Transverse colon (tissue), 4 donors: ENCODE results near the gene PLIN4. TPM values are rescaled to one million over a fixed set of nuclear protein-coding genes. Genes with fewer than 3 reads are reported as not detected.

Source experiments
- DNase-seq: peaks from one replicate; pipeline ENCODE4 v3.0.0-alpha.2; 2019
- H3K27ac ChIP-seq, 4 donors: fragments of 200-600 bp; sonication (generic); 2 replicates each; pipeline ENCODE4 v1.5.1; 2016 to 2018; ENCODE audit warnings: inconsistent platforms in 4 of 4
- H3K27me3 ChIP-seq: fragments of 200-600 bp; sonication (generic); 2 replicates; pipeline ENCODE4 v1.5.1; 2017; ENCODE audit warnings: inconsistent platforms
- H3K36me3 ChIP-seq, 4 donors: fragments of 200-600 bp; sonication (generic); 2 replicates each; pipeline ENCODE4 v1.5.1; 2017 to 2019; ENCODE audit warnings: inconsistent platforms in 4 of 4
- H3K4me1 ChIP-seq, 4 donors: fragments of 200-600 bp; sonication (generic); 2 replicates each; pipeline ENCODE4 v1.5.1; 2017 to 2020; ENCODE audit warnings: inconsistent platforms in 4 of 4
- H3K4me3 ChIP-seq, 4 donors: fragments of 200-600 bp; sonication (generic); 1 replicate in 1 of 4; 2 replicates in 3 of 4; pipeline versions ENCODE4 v1.5.1 to v1.6.1; 2017 to 2019; ENCODE audit warnings: inconsistent platforms in 4 of 4
- H3K9me3 ChIP-seq, 2 donors: fragments of 200-600 bp; sonication (generic); 2 replicates each; pipeline ENCODE4 v1.5.1; 2017 to 2019; ENCODE audit warnings: inconsistent platforms in 2 of 2
- EP300 ChIP-seq: sonication (generic); formaldehyde crosslinking; IDR thresholded peaks from one replicate; pipeline ENCODE4 v1.6.1; 2017; ENCODE audit warnings: antibody characterized with exemption, low read depth
- POLR2A ChIP-seq: fragments of 450-650 bp; IDR thresholded peaks from one replicate; pipeline ENCODE4 v1.6.1; 2016; ENCODE audit warnings: antibody characterized with exemption, mild to moderate bottlenecking, moderate library complexity
- POLR2AphosphoS5 ChIP-seq, 3 donors: sonication (generic); formaldehyde crosslinking; IDR thresholded peaks; one replicate each; pipeline ENCODE4 v1.6.1; 2016; ENCODE audit warnings: antibody characterized with exemption in 3 of 3
- WGBS, 2 donors: methylation state at CpG; one replicate each; pipeline ENCODE4 v1.1.5; 2018; ENCODE audit warnings: low coverage in 1 of 2; 5-methylcytosine and 5-hydroxymethylcytosine counted together
- in situ Hi-C, 4 donors: fragments of 200-750 bp; cut with MboI; loops; one replicate each; pipeline versions ENCODE4 v1.15.0 to v1.15.1; 2017; ENCODE audit warnings: low sequenced_read_pairs in 3 of 4, low pct_ligation_motif_present in 1 of 4, low pct_unique_long_range_greater_than_20kb in 1 of 4
- intact Hi-C: fragments of 100-400 bp; cut with DNase I; formaldehyde crosslinking; loops from one replicate; pipeline ENCODE4 v1.15.1; 2023; ENCODE audit warnings: low total_unique reads
- total RNA-seq, 4 donors: library from RNA; depleted of rRNA; stranded (reverse); fragments of >200 nt; gene quantifications; one replicate each; pipeline ENCODE4 v1.1.0, GENCODE V29; 2016
- TF ChIP-seq, protein P1 (sequence below), 5 experiments: fragments of 200-600 bp in 3 of 5; fragments of 450-650 bp in 2 of 5; sonication (generic) in 3 of 5; IDR thresholded peaks; 1 replicate in 2 of 5; 2 replicates in 3 of 5; pipeline ENCODE4 v1.5.1; 2016 to 2017; ENCODE audit warnings: antibody characterized with exemption in 5 of 5, inconsistent platforms in 3 of 5, mild to moderate bottlenecking in 2 of 5, moderate library complexity in 1 of 5

PLIN4 gene
- total RNA-seq, 4 donors from 2014 or later, result 8.9 to 33.7 (median 22.2) TPM

DNA sequence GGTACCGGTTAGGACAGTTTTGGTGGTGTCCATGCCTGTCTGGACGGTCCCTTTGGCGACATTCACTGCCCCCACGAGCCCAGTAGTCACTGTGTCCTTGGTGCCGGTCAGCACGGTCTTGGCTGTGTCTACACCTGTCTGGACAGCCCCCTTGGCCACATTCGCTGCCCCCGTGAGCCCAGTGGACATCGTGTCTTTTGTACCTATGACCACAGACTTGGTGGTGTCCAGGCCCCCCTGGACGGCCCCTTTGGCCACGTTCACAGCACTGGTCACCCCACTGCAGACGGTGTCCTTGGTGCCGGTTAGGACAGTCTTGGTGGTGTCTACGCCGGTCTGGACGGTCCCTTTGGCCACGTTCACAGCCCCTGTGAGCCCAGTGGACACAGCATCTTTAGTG is 6.2 kb downstream of the PLIN4 start:
- Histone ChIP-seq H3K36me3 (no peaks in the 10 kb centered on the region), H3K27me3 (peaks cover 4% of the 10 kb centered on the region), H3K27ac (no peak overlapping the region), H3K9me3 (no peaks in the 10 kb centered on the region), H3K4me3 (no peak overlapping the region), H3K4me1 (no peaks in the 10 kb centered on the region)
- 60 to 79% methylated on average over 3 to 17 of the region's 17 CpGs for WGBS, 2 donors
- no peak for TF ChIP-seq POLR2A
- intact Hi-C loops, result no loop called here
- in situ Hi-C loops, result no loop called here
- DNase-seq, result no peak

DNA sequence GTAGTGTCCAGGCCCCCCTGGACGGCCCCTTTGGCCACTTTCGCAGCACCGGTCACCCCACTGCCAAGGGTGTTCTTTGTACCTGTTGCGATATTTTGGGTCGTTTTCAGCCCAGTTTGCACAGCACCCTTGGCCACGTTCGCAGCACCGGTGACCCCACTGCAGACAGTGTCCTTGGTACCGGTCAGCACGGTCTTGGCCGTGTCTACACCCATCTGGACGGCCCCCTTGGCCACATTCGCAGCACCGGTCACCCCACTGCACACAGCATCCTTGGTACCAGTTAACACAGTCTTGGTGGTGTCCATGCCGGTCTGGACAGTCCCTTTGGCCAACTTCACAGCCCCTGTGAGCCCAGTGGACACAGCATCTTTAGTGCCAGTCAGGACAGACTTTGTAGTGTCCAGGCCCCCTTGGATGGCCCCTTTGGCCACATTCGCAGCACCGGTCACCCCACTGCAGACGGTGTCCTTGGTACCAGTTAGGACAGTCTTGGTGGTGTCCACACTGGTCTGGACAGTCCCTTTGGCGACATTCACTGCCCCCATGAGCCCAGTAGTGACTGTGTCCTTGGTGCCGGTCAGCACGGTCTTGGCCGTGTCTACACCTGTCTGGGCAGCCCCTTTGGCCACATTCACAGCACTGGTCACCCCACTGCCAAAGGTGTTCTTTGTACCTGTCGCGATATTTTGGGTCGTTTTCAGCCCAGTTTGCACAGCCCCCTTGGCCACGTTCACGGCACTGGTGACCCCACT is 6.8 kb downstream of the PLIN4 start:
- in situ Hi-C loops, result no loop called here
- intact Hi-C loops, result no loop called here
- Histone ChIP-seq H3K27ac (no peak overlapping the region), H3K36me3 (no peaks in the 10 kb centered on the region), H3K9me3 (no peaks in the 10 kb centered on the region), H3K4me3 (no peak overlapping the region), H3K27me3 (no peaks in the 10 kb centered on the region), H3K4me1 (no peaks in the 10 kb centered on the region)
- TF ChIP-seq POLR2A, result no peak
- 83 to 84% methylated on average over 9 to 26 of the region's 27 CpGs for WGBS, 2 donors
- DNase-seq, result no peak

DNA sequence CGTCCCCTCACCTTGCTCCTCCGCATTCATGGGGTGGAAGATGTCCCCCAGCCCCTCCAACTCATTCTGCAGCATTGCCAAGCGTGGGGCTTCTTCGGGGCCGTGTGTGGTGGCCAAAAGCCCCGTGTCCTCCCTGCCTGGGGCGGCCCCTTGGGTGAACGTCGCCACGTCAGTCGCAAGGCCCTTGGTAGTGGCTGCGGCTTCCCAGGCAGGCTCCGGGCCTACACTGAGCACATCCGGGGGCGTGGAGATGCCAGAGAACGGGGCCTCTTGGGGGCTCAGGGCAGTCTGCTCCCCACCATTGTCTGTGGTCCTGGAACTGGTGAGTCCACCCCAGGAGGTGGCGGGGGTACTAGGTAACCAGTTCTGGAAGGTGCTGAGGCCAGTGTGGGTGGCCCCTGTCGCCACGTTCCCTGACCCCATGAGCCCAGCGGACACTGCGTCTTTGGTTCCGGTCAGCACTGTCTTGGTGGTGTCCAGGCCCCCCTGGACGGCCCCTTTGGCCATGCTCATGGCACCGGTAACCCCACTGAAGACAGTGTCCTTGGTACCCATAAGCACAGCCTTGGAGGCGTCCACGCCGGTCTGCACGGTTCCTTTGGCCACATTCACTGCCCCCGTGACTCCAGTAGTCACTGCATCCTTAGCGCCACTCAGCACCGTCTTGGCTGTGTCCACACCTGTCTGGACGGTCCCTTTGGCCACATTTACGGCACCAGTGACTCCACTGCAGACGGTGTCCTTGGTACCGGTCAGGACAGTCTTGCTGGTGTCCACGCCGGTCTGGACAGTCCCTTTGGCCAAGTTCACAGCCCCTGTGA is 7.6 kb downstream of the PLIN4 start:
- Histone ChIP-seq H3K36me3 (no peaks in the 10 kb centered on the region), H3K27ac (no peak overlapping the region), H3K4me3 (no peak overlapping the region), H3K9me3 (no peaks in the 10 kb centered on the region), H3K4me1 (no peaks in the 10 kb centered on the region), H3K27me3 (no peaks in the 10 kb centered on the region)
- no peak for DNase-seq
- TF ChIP-seq POLR2A (no peak), EP300 (no peak), POLR2AphosphoS5 (IDR thresholded peaks at IDR 0.05) (no peak)
- TF ChIP-seq, protein P1, sequence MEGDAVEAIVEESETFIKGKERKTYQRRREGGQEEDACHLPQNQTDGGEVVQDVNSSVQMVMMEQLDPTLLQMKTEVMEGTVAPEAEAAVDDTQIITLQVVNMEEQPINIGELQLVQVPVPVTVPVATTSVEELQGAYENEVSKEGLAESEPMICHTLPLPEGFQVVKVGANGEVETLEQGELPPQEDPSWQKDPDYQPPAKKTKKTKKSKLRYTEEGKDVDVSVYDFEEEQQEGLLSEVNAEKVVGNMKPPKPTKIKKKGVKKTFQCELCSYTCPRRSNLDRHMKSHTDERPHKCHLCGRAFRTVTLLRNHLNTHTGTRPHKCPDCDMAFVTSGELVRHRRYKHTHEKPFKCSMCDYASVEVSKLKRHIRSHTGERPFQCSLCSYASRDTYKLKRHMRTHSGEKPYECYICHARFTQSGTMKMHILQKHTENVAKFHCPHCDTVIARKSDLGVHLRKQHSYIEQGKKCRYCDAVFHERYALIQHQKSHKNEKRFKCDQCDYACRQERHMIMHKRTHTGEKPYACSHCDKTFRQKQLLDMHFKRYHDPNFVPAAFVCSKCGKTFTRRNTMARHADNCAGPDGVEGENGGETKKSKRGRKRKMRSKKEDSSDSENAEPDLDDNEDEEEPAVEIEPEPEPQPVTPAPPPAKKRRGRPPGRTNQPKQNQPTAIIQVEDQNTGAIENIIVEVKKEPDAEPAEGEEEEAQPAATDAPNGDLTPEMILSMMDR (IDR thresholded peaks at IDR 0.05), result no peak
- intact Hi-C loops (no loop called here), in situ Hi-C loops (no loop called here)
- 83 to 88% methylated on average over 6 to 37 of the region's 37 CpGs for WGBS, 2 donors

DNA sequence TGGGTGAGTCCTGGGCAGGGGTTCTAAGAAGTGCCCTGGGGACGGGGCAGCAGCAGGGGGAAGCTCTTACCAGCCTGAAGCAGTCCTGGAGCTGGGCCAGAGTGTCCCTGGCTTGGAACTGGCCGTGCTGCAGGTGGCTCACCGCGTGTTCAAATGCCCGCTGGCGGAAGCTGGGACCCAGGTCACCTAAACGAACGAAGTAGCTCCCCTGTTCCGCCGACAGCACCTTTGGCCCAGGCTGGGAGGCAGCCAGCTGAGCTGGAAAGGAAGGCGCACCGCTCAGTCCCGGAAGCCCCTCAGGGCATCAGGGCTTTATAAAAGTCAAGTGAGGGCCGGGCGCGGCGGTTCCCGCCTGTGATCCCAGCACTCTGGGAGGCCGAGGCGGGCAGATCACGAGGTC is 9.6 kb downstream of the PLIN4 start:
- Histone ChIP-seq H3K9me3 (no peaks in the 10 kb centered on the region), H3K4me3 (no peak overlapping the region), H3K4me1 (no peaks in the 10 kb centered on the region), H3K27me3 (no peaks in the 10 kb centered on the region), H3K27ac (no peak overlapping the region), H3K36me3 (no peaks in the 10 kb centered on the region)
- TF ChIP-seq POLR2AphosphoS5 (IDR thresholded peaks at IDR 0.05) (no peak), POLR2A (no peak), EP300 (no peak)
- TF ChIP-seq, protein P1 (IDR thresholded peaks at IDR 0.05), result no peak
- intact Hi-C loops, result no loop called here
- 92% methylated on average over 19 of the region's 21 CpGs; no CpG with 5 or more reads in 1 of the 2 donors for WGBS, 2 donors
- in situ Hi-C loops, result no loop called here
- DNase-seq, result no peak

DNA sequence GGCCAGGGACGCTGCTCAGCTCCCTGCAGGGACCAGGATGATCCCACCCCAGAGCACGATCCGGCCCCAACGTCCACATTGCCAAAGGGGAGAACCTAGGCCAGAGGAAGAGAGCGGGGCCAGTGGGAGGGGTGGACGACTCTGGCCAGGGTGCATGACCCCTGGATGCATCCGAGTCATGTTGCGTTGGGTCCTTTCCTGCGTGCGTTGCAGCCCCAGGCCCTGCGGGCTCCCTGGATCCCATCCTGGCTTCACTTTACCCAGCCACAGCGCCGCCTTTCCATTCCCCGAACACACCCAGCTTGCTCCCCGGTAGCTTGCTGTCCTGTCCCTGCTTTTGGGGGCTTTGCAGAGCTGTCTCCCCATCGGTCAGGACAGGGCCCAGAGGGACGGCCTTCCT is 10.5 kb downstream of the PLIN4 start:
- no peaks in the 10 kb centered on the region for H3K9me3 ChIP-seq
- in situ Hi-C loops (no loop called here), intact Hi-C loops (no loop called here)
- no peaks in the 10 kb centered on the region for H3K27me3 ChIP-seq
- H3K4me3 ChIP-seq, result no peak overlapping the region
- no peak for DNase-seq
- H3K36me3 ChIP-seq, result no peaks in the 10 kb centered on the region
- no peak overlapping the region for H3K27ac ChIP-seq
- 78% methylated on average over 11 of the region's 17 CpGs; no CpG with 5 or more reads in 1 of the 2 donors for WGBS, 2 donors
- H3K4me1 ChIP-seq, result no peaks in the 10 kb centered on the region
- TF ChIP-seq POLR2AphosphoS5 (IDR thresholded peaks at IDR 0.05) (no peak), POLR2A (no peak), EP300 (no peak)
- TF ChIP-seq, protein P1 (IDR thresholded peaks at IDR 0.05), result no peak
